ENCODE measurements around the gene RASA2.

RASA2 gene

GRCh38 chr3:141452045-141452444 is 34.8 kb upstream of the RASA2 start:
- H3K36me3 Mint-ChIP-seq: peaks cover 4 to 5% of the 10 kb centered on the region in 2 donors

DNA sequence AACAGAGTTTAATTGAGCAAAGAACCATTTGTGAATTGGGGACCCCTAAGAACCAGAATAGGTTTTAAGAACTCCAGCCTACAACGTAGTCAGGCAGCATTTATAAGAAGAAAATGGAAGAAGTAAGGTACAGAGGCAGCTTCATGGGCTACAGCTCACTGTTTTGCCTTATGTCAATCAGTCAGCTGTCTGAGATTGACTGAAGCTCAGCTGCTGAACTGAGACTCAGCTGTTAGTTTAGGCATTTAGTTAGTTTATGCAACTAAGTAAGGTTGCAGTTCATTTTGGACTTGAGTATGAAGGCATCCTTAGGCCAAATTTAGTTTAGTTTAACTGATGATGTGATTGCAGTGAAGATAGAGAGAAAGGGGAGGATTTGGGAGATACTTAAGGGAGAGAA is 34.1 kb upstream of the RASA2 start:
- H3K4me1 Mint-ChIP-seq: peaks cover 9% of the 10 kb centered on the region in 2 donors
- no peak overlapping the region for H3K27ac Mint-ChIP-seq

More at GRCh38 chr3:141452045-141452444, 34.8 kb upstream of the RASA2 start:
- H3K9me3 Mint-ChIP-seq: no peaks in the 10 kb centered on the region
- DNase-seq: peak; percentile 38
- ATAC-seq (replicated peaks): peak; percentile 91 to 92
- no peak overlapping the region for H3K27ac Mint-ChIP-seq
- peaks cover 0 to 2% of the 10 kb centered on the region in 2 donors for H3K27me3 Mint-ChIP-seq
- H3K4me3 Mint-ChIP-seq: no peak overlapping the region
- peaks cover 9 to 11% of the 10 kb centered on the region in 2 donors for H3K4me1 Mint-ChIP-seq

GRCh38 chr3:141454054-141454453 is 32.8 kb upstream of the RASA2 start:
- ATAC-seq (replicated peaks): no peak
- H3K9me3 Mint-ChIP-seq: no peaks in the 10 kb centered on the region
- peaks cover 0 to 7% of the 10 kb centered on the region in 2 donors for H3K27me3 Mint-ChIP-seq
- DNase-seq: no peak
- no peaks in the 10 kb centered on the region for H3K36me3 Mint-ChIP-seq
- H3K27ac Mint-ChIP-seq: peak overlapping the region; percentile 72
- H3K4me1 Mint-ChIP-seq: peaks cover 9% of the 10 kb centered on the region in 2 donors
- H3K4me3 Mint-ChIP-seq: no peak overlapping the region

More for the DNA sequence above, 34.1 kb upstream of the RASA2 start:
- ATAC-seq (replicated peaks): no peak
- no peaks in the 10 kb centered on the region for H3K9me3 Mint-ChIP-seq
- DNase-seq: no peak
- peaks cover 0 to 7% of the 10 kb centered on the region in 2 donors for H3K27me3 Mint-ChIP-seq
- H3K36me3 Mint-ChIP-seq: no peaks in the 10 kb centered on the region
- H3K4me3 Mint-ChIP-seq: no peak overlapping the region

- Mint-ChIP-seq H3K9me3 (no peaks in the 10 kb centered on the region), H3K36me3 (no peaks in the 10 kb centered on the region), H3K27me3 (peaks cover 0 to 7% of the 10 kb centered on the region in 2 donors), H3K27ac (no peak overlapping the region), H3K4me3 (no peak overlapping the region), H3K4me1 (peaks cover 7 to 12% of the 10 kb centered on the region in 2 donors)
- DNase-seq: peak; percentile 13
- ATAC-seq (replicated peaks): peak; percentile 78 to 80
Measured at GRCh38 chr3:141454906-141455602, 31.8 kb upstream of the RASA2 start.

DNA sequence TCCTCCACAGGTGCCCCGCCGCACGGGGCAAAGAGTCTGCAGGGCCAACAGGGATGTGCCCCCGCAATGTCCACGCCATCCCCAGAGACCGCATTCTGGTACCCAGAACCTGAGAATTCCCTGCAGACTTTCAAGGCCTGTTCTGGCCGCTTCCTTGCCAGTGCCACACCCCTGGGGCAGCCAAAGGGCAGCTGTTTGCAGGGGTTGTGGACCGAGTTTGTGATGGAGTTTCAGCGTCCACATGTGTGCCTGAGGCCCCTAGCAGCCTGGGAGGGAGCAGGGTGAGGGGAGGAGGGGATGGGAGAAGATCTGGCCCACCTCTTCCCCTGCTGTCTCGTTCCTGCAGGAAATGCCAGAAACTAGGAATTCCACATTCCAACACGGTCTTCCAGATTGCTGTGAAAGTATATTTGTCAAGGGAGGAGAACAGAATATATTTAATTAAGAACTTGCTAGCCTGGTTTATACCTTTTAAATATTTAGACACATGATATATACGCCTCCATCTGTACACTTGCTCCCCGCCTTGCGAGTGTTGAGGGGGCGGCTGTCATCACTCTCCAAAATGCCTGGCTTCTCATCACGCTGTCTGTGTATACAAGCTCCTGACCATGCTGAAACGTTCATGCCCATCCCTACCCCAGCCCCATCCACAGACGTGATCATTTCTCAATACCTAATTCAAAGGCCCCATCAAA is 31.1 kb upstream of the RASA2 start:
- no peak overlapping the region for H3K27ac Mint-ChIP-seq

GRCh38 chr3:141456301-141456625 is 30.6 kb upstream of the RASA2 start:
- ATAC-seq (replicated peaks) (no peak), DNase-seq (no peak)
- no peaks in the 10 kb centered on the region for H3K9me3 Mint-ChIP-seq
- peaks cover 7 to 16% of the 10 kb centered on the region in 2 donors for H3K4me1 Mint-ChIP-seq
- H3K4me3 Mint-ChIP-seq: no peak overlapping the region
- H3K36me3 Mint-ChIP-seq: no peaks in the 10 kb centered on the region
- peaks cover 0 to 7% of the 10 kb centered on the region in 2 donors for H3K27me3 Mint-ChIP-seq
- H3K27ac Mint-ChIP-seq: no peak overlapping the region

More for the DNA sequence above, 31.1 kb upstream of the RASA2 start:
- no peaks in the 10 kb centered on the region for H3K36me3 Mint-ChIP-seq
- H3K4me3 Mint-ChIP-seq: no peak overlapping the region
- no peak for DNase-seq
- no peaks in the 10 kb centered on the region for H3K9me3 Mint-ChIP-seq
- H3K4me1 Mint-ChIP-seq: peaks cover 7 to 16% of the 10 kb centered on the region in 2 donors
- H3K27me3 Mint-ChIP-seq: peaks cover 0 to 7% of the 10 kb centered on the region in 2 donors
- no peak for ATAC-seq (replicated peaks)

- H3K4me3 Mint-ChIP-seq: no peak overlapping the region
- DNase-seq (no peak), ATAC-seq (replicated peaks) (no peak)
- H3K27ac Mint-ChIP-seq: no peak overlapping the region
- H3K9me3 Mint-ChIP-seq: no peaks in the 10 kb centered on the region
- no peaks in the 10 kb centered on the region for H3K36me3 Mint-ChIP-seq
- peaks cover 14 to 27% of the 10 kb centered on the region in 2 donors for H3K4me1 Mint-ChIP-seq
- peaks cover 0 to 7% of the 10 kb centered on the region in 2 donors for H3K27me3 Mint-ChIP-seq
Measured at GRCh38 chr3:141457624-141458236, 29.1 kb upstream of the RASA2 start.

GRCh38 chr3:141459008-141459407 is 27.8 kb upstream of the RASA2 start:
- Mint-ChIP-seq H3K27me3 (peaks cover 0 to 7% of the 10 kb centered on the region in 2 donors), H3K36me3 (no peaks in the 10 kb centered on the region), H3K9me3 (no peaks in the 10 kb centered on the region), H3K4me3 (no peak overlapping the region), H3K4me1 (peaks cover 14 to 27% of the 10 kb centered on the region in 2 donors), H3K27ac (no peak overlapping the region)
- ATAC-seq (replicated peaks) (no peak), DNase-seq (no peak)

- Mint-ChIP-seq H3K4me1 (peaks cover 7 to 18% of the 10 kb centered on the region in 2 donors), H3K36me3 (peaks cover 2 to 3% of the 10 kb centered on the region in 2 donors), H3K9me3 (peaks cover 0 to 2% of the 10 kb centered on the region in 2 donors), H3K4me3 (no peak overlapping the region), H3K27ac (no peak overlapping the region), H3K27me3 (peaks cover 0 to 7% of the 10 kb centered on the region in 2 donors)
- DNase-seq: peak; percentile 74
- ATAC-seq (replicated peaks): peak; percentile 99
Measured at GRCh38 chr3:141460097-141460704, 26.6 kb upstream of the RASA2 start.

DNA sequence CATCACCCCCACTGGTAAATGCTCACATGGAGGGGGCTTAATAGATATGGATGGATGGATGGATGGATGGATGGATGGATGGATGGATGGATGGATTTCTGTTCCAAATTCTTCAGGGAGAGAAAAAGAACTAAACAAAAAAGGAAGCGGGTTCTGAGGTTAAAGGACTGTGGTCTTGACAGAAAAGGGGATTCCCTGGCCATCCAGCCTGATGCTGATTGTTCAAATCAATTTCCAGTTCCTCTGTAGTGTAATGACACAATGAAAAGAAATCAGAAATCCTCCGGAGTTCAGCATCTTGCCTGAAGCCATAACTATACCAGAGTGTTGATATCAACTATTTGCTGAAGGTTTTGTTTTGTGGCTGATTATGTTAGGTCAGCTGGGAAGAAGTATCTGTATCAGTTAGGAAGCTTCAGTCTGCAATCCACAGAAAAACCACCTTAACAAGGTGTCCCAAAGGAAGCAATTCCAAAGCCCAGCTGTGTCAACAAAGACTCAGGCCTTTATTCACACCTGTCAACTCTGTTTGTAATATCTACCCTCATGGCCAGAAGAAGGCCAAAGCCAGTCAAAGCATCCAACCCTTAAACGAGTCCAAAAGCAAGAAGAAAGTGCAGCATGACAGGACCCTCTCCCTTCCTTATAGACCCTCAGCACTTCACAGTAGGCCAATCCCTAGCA is 24.5 kb upstream of the RASA2 start:
- Mint-ChIP-seq H3K4me3 (no peak overlapping the region), H3K4me1 (peaks cover 7 to 18% of the 10 kb centered on the region in 2 donors), H3K36me3 (peaks cover 3% of the 10 kb centered on the region in 2 donors), H3K27ac (no peak overlapping the region), H3K9me3 (peaks cover 0 to 4% of the 10 kb centered on the region in 2 donors), H3K27me3 (peaks cover 0 to 2% of the 10 kb centered on the region in 2 donors)
- ATAC-seq (replicated peaks) (peak; percentile 64 to 72), DNase-seq (peak; percentile 23)

- no peak overlapping the region for H3K4me3 Mint-ChIP-seq
- H3K4me1 Mint-ChIP-seq: peaks cover 7 to 14% of the 10 kb centered on the region in 2 donors
- no peak for ATAC-seq (replicated peaks)
- H3K27me3 Mint-ChIP-seq: no peaks in the 10 kb centered on the region
- no peak overlapping the region for H3K27ac Mint-ChIP-seq
- no peak for DNase-seq
- peaks cover 3% of the 10 kb centered on the region in 2 donors for H3K36me3 Mint-ChIP-seq
- peaks cover 0 to 8% of the 10 kb centered on the region in 2 donors for H3K9me3 Mint-ChIP-seq
Measured at GRCh38 chr3:141465221-141465620, 21.6 kb upstream of the RASA2 start.

- no peak for ATAC-seq (replicated peaks)
- peaks cover 0 to 8% of the 10 kb centered on the region in 2 donors for H3K9me3 Mint-ChIP-seq
Measured at GRCh38 chr3:141466633-141467169, 20.1 kb upstream of the RASA2 start.

DNA sequence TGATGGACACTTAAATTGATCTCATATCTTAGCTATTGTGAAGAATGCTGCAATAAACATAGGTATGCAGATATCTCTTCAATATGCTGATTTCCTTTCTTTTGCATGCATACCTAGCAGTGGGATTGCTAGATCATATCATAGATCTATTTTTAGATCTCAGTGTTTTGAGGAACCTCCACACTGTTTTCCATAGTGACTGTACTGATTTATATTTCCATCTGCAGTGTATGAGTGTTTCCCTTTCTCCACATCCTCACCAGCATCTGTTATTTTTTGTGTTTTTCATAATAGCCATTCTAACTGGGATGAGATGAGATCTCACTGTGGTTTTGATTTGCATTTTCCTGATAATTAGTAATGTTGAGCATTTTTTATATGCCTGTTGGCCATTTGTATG is 17.1 kb upstream of the RASA2 start:
- H3K9me3 Mint-ChIP-seq: peaks cover 0 to 6% of the 10 kb centered on the region in 2 donors
- DNase-seq: no peak
- no peak for ATAC-seq (replicated peaks)
- H3K36me3 Mint-ChIP-seq: peaks cover 0 to 2% of the 10 kb centered on the region in 2 donors
- no peaks in the 10 kb centered on the region for H3K27me3 Mint-ChIP-seq
- peaks cover 8 to 12% of the 10 kb centered on the region in 2 donors for H3K4me1 Mint-ChIP-seq
- no peak overlapping the region for H3K4me3 Mint-ChIP-seq
- no peak overlapping the region for H3K27ac Mint-ChIP-seq

More at GRCh38 chr3:141466633-141467169, 20.1 kb upstream of the RASA2 start:
- no peaks in the 10 kb centered on the region for H3K27me3 Mint-ChIP-seq
- H3K4me1 Mint-ChIP-seq: peaks cover 15 to 21% of the 10 kb centered on the region in 2 donors
- no peak overlapping the region for H3K27ac Mint-ChIP-seq
- DNase-seq: no peak
- peaks cover 3% of the 10 kb centered on the region in 2 donors for H3K36me3 Mint-ChIP-seq
- H3K4me3 Mint-ChIP-seq: no peak overlapping the region

Measured in stimulated activated naive B cell treated with anti-CD40 and anti-IgM and Interleukin-4, amounts not matched to agents 10 μg/mL and 1 μg/mL and 100 μg/mL, for 72 hours (primary cell).